Natural killer cell (primary cell): ENCODE results near the gene SH3RF2. TPM values are rescaled to one million over a fixed set of nuclear protein-coding genes. Genes with fewer than 3 reads are reported as not detected.

Source experiments
- ATAC-seq, 3 donors: fragments of 150-1000 bp in 2 of 3; fragments of 200-7000 bp in 1 of 3; cut with Tn5 transposase; 1 replicate in 1 of 3; 2 replicates in 2 of 3; pipeline ENCODE4 v1.10.0; 2021; ENCODE audit warnings: mild to moderate bottlenecking in 2 of 3, moderate library complexity in 2 of 3
- DNase-seq, 2 donors: peaks; one replicate each; pipeline versions ENCODE4 v3.0.0 to v3.0.0-alpha.2; 2013 to 2021; ENCODE audit warnings: mixed read lengths in 1 of 2
- H3K27ac ChIP-seq: one replicate; pipeline ENCODE4 v1.5.1; 2013; ENCODE audit warnings: mild to moderate bottlenecking, low read length
- H3K27me3 ChIP-seq: one replicate; pipeline ENCODE4 v1.6.1; 2013; ENCODE audit warnings: low read length; ENCODE audit not compliant: control insufficient read depth, insufficient read depth
- H3K36me3 ChIP-seq: one replicate; pipeline ENCODE4 v1.6.1; 2013; ENCODE audit warnings: low read length; ENCODE audit not compliant: control insufficient read depth, insufficient read depth
- H3K4me1 ChIP-seq: one replicate; pipeline ENCODE4 v1.6.1; 2013; ENCODE audit warnings: low read length; ENCODE audit not compliant: control insufficient read depth, insufficient read depth
- H3K4me3 ChIP-seq: one replicate; pipeline ENCODE4 v1.5.1; 2013; ENCODE audit warnings: low read length
- H3K9me3 ChIP-seq: one replicate; pipeline ENCODE4 v1.6.1; 2013; ENCODE audit warnings: low read length; ENCODE audit not compliant: control insufficient read depth, insufficient read depth
- H3K27ac Mint-ChIP-seq, 2 donors: one replicate each; pipeline ENCODE4 v1.8.0; 2022; ENCODE audit warnings: mild to moderate bottlenecking in 2 of 2, mixed read lengths in 2 of 2, moderate library complexity in 1 of 2
- H3K27me3 Mint-ChIP-seq, 2 donors: one replicate each; pipeline ENCODE4 v1.8.0; 2022; ENCODE audit warnings: low read depth in 2 of 2, mixed read lengths in 2 of 2
- H3K36me3 Mint-ChIP-seq: one replicate; pipeline ENCODE4 v1.8.0; 2022; ENCODE audit warnings: mixed read lengths
- H3K4me1 Mint-ChIP-seq, 2 donors: one replicate each; pipeline ENCODE4 v1.8.0; 2022; ENCODE audit warnings: mixed read lengths in 2 of 2
- H3K4me3 Mint-ChIP-seq: one replicate; pipeline ENCODE4 v1.8.0; 2022; ENCODE audit warnings: mild to moderate bottlenecking, moderate library complexity, mixed read lengths
- H3K9me3 Mint-ChIP-seq, 2 donors: one replicate each; pipeline ENCODE4 v1.8.0; 2022; ENCODE audit warnings: mixed read lengths in 2 of 2
- CTCF ChIP-seq: fragments of 200-600 bp; IDR thresholded peaks from one replicate; pipeline ENCODE4 v1.8.0; 2022; ENCODE audit warnings: antibody characterized with exemption
- WGBS: methylation state at CpG from one replicate; pipeline ENCODE4 v1.1.7; 2013; ENCODE audit warnings: missing lambda C conversion rate; ENCODE audit not compliant: insufficient coverage; 5-methylcytosine and 5-hydroxymethylcytosine counted together
- intact Hi-C: fragments of 100-400 bp; cut with micrococcal nuclease; formaldehyde crosslinking; loops from one replicate; pipeline ENCODE4 v1.14.2; 2022
- total RNA-seq, 4 donors: library from RNA; stranded (reverse); fragments of 120-200 nt in 1 of 4; gene quantifications; one replicate each; pipeline versions ENCODE4 v1.2.3 to v1.2.4, GENCODE V29; 2013 to 2022

SH3RF2 gene
- total RNA-seq, 3 donors from 2014 or later (not counting 1 experiment from before 2014, with no cell fraction given), result 0.28 to 0.35 TPM; not detected in 1

GRCh38 chr5:145938776-145939539, 2.6 kb downstream of the SH3RF2 start:
- Mint-ChIP-seq H3K27me3 (peaks cover 15 to 25% of the 10 kb centered on the region in 2 donors), H3K36me3 (no peaks in the 10 kb centered on the region), H3K4me1 (no peaks in the 10 kb centered on the region), H3K27ac (no peak overlapping the region), H3K4me3 (no peak overlapping the region), H3K9me3 (no peaks in the 10 kb centered on the region)
- H3K27ac ChIP-seq, result no peak overlapping the region
- intact Hi-C loops, result no loop called here
- no peak for ATAC-seq
- H3K36me3 ChIP-seq, result no peaks in the 10 kb centered on the region
- H3K4me3 ChIP-seq, result no peak overlapping the region
- H3K9me3 ChIP-seq, result no peaks in the 10 kb centered on the region
- WGBS, result 89% methylated on average over 9 of the region's 11 CpGs
- no peak for TF ChIP-seq CTCF
- H3K4me1 ChIP-seq, result no peaks in the 10 kb centered on the region
- DNase-seq, result no peak
- no peaks in the 10 kb centered on the region for H3K27me3 ChIP-seq

- H3K27ac Mint-ChIP-seq, result no peak overlapping the region
- H3K36me3 ChIP-seq, result no peaks in the 10 kb centered on the region
- no peaks in the 10 kb centered on the region for H3K9me3 ChIP-seq
- no peak for TF ChIP-seq CTCF
- ATAC-seq, result no peak
- H3K27me3 Mint-ChIP-seq, result peaks cover 16 to 19% of the 10 kb centered on the region in 2 donors
- H3K4me3 ChIP-seq, result no peak overlapping the region
- no peaks in the 10 kb centered on the region for H3K9me3 Mint-ChIP-seq
- H3K36me3 Mint-ChIP-seq, result no peaks in the 10 kb centered on the region
- intact Hi-C loops, result no loop called here
- no peak for DNase-seq
- H3K27me3 ChIP-seq, result no peaks in the 10 kb centered on the region
- WGBS, result 70% methylated on average over 3 of the region's 4 CpGs
- no peaks in the 10 kb centered on the region for H3K4me1 ChIP-seq
- no peak overlapping the region for H3K4me3 Mint-ChIP-seq
- H3K27ac ChIP-seq, result no peak overlapping the region
- H3K4me1 Mint-ChIP-seq, result no peaks in the 10 kb centered on the region
Observed at GRCh38 chr5:145939540-145940065, 3.2 kb downstream of the SH3RF2 start.

- DNase-seq, result no peak
- Histone ChIP-seq H3K4me1 (no peaks in the 10 kb centered on the region), H3K36me3 (no peaks in the 10 kb centered on the region), H3K27ac (no peak overlapping the region), H3K27me3 (no peaks in the 10 kb centered on the region), H3K9me3 (no peaks in the 10 kb centered on the region), H3K4me3 (no peak overlapping the region)
- 92% methylated on average over 2 of the region's 2 CpGs for WGBS
- intact Hi-C loops, result no loop called here
- H3K27ac Mint-ChIP-seq, result no peak overlapping the region
- no peak for ATAC-seq
- no peak overlapping the region for H3K4me3 Mint-ChIP-seq
- TF ChIP-seq CTCF, result no peak
- H3K27me3 Mint-ChIP-seq, result peaks cover 12 to 18% of the 10 kb centered on the region in 2 donors
- no peaks in the 10 kb centered on the region for H3K4me1 Mint-ChIP-seq
- H3K9me3 Mint-ChIP-seq, result no peaks in the 10 kb centered on the region
- no peaks in the 10 kb centered on the region for H3K36me3 Mint-ChIP-seq
Observed at GRCh38 chr5:145941096-145941447, 4.7 kb downstream of the SH3RF2 start.
